ENCODE results near the gene FANCE.
"Not testable (repeated sequence)": the region's sequence is repeated elsewhere in the genome, so short reads cannot be mapped to it uniquely, and the experiment has no call there.

FANCE gene

GRCh38 chr6:35514587-35514986 lies 62.4 kb downstream of the FANCE start:
- no peak overlapping the region for H3K4me3 ChIP-seq (ENCODE audit: low read depth, low read length)
- in situ Hi-C loops (cut with HindIII; ENCODE audit: low sequenced_read_pairs), result no loop called here
- DNase-seq (ENCODE audit: low read depth), result no peak
- TF ChIP-seq, protein P1, sequence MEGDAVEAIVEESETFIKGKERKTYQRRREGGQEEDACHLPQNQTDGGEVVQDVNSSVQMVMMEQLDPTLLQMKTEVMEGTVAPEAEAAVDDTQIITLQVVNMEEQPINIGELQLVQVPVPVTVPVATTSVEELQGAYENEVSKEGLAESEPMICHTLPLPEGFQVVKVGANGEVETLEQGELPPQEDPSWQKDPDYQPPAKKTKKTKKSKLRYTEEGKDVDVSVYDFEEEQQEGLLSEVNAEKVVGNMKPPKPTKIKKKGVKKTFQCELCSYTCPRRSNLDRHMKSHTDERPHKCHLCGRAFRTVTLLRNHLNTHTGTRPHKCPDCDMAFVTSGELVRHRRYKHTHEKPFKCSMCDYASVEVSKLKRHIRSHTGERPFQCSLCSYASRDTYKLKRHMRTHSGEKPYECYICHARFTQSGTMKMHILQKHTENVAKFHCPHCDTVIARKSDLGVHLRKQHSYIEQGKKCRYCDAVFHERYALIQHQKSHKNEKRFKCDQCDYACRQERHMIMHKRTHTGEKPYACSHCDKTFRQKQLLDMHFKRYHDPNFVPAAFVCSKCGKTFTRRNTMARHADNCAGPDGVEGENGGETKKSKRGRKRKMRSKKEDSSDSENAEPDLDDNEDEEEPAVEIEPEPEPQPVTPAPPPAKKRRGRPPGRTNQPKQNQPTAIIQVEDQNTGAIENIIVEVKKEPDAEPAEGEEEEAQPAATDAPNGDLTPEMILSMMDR (IDR thresholded peaks at IDR 0.05; ENCODE audit: low read depth, low read length, missing control alignments), result no peak

DNA sequence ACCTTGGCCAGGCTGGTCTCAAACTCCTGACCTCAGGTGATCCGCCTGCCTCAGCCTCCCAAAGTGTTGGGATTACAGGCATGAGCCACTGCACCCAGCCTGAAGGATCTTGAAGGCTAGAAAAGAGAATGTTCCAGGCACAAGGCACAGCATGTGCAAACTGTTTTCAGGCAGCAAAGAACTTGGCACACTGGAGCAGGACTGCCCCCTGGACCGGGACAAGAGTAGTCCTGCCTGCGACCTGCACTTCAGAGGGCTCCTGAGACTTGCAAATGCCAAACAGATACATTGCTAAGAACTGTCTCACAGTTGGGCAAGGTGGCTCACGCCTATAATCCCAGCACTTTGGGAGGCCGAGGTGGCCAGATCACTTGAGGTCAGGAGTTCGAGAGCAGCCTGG lies 63.8 kb downstream of the FANCE start:
- in situ Hi-C loops (cut with HindIII; ENCODE audit: low sequenced_read_pairs), result not testable (repeated sequence)

More for the DNA sequence above, 63.8 kb downstream of the FANCE start:
- DNase-seq (ENCODE audit: low read depth); H3K4me3 ChIP-seq (ENCODE audit: low read depth, low read length): not testable (repeated sequence)
